ENCODE results near the gene ALKBH7. TPM values are rescaled to one million over a fixed set of nuclear protein-coding genes. Genes with fewer than 3 reads are reported as not detected.

ALKBH7 gene
- total RNA-seq, 1 donor from 2014 or later: 58.4 TPM

DNA sequence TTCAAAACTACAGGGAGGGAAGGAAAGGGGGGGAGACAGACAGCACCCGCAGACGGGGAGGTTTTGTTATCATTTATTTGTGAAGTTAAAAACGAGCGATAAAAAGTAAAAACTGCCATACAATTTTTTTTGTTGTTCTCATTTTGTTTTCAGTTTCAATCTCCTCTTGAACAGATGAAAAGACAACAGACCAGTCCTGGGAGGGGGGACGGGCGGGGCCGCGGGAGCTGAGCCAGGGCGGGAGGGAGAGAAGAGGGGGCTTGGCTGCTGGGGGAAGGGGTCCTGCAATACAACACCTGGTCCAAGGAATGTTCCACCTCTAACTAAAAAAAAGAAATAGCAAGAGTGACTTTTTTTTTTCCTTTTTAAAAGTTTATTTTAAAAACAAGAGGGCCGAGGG, 40.7 kb downstream of the ALKBH7 start:
- DNase-seq (ENCODE audit: low read depth): no peak
- no peak overlapping the region for H3K4me2 ChIP-seq (ENCODE audit: low read length)
- Mint-ChIP-seq H3K4me3 (ENCODE audit: unreplicated experiment) (no peak overlapping the region), H3K27me3 (ENCODE audit: low read depth, unreplicated experiment) (no peaks in the 10 kb centered on the region), H3K36me3 (ENCODE audit: low read depth, unreplicated experiment) (no peaks in the 10 kb centered on the region), H3K9me3 (ENCODE audit: unreplicated experiment) (no peaks in the 10 kb centered on the region), H3K4me1 (ENCODE audit: low read depth, unreplicated experiment) (no peaks in the 10 kb centered on the region), H3K27ac (ENCODE audit: unreplicated experiment) (no peak overlapping the region)
- peaks cover 6% of the 10 kb centered on the region for H3K79me2 ChIP-seq (ENCODE audit: insufficient read depth, low read length)
- peaks cover 21% of the 10 kb centered on the region for H4K20me1 ChIP-seq (ENCODE audit: insufficient read depth, low read length)
- no peaks in the 10 kb centered on the region for H3K27me3 ChIP-seq (ENCODE audit: insufficient read depth, low read length)
- no peak overlapping the region for H3K27ac ChIP-seq (ENCODE audit: low read depth, low read length)
- H3K4me1 ChIP-seq (ENCODE audit: insufficient read depth, low read length): no peaks in the 10 kb centered on the region
- H2AFZ ChIP-seq (ENCODE audit: low read depth, low read length): no peak overlapping the region
- H3K9ac ChIP-seq (ENCODE audit: low read length): no peak overlapping the region
- FAIRE-seq: no peak
- no peaks in the 10 kb centered on the region for H3K9me3 ChIP-seq (ENCODE audit: insufficient read depth, low read depth, low read length)
- no peak overlapping the region for H3K4me3 ChIP-seq (ENCODE audit: insufficient read depth, low read depth, low read length)
- TF ChIP-seq, protein P1, sequence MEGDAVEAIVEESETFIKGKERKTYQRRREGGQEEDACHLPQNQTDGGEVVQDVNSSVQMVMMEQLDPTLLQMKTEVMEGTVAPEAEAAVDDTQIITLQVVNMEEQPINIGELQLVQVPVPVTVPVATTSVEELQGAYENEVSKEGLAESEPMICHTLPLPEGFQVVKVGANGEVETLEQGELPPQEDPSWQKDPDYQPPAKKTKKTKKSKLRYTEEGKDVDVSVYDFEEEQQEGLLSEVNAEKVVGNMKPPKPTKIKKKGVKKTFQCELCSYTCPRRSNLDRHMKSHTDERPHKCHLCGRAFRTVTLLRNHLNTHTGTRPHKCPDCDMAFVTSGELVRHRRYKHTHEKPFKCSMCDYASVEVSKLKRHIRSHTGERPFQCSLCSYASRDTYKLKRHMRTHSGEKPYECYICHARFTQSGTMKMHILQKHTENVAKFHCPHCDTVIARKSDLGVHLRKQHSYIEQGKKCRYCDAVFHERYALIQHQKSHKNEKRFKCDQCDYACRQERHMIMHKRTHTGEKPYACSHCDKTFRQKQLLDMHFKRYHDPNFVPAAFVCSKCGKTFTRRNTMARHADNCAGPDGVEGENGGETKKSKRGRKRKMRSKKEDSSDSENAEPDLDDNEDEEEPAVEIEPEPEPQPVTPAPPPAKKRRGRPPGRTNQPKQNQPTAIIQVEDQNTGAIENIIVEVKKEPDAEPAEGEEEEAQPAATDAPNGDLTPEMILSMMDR (IDR thresholded peaks at IDR 0.05; ENCODE audit: insufficient read depth, low read depth, low read length): no peak
- no peak for TF ChIP-seq EZH2 (IDR thresholded peaks at IDR 0.05; ENCODE audit: insufficient read depth, low read length)
- peaks cover 3% of the 10 kb centered on the region for H3K36me3 ChIP-seq (ENCODE audit: insufficient read depth, low read length)

DNA sequence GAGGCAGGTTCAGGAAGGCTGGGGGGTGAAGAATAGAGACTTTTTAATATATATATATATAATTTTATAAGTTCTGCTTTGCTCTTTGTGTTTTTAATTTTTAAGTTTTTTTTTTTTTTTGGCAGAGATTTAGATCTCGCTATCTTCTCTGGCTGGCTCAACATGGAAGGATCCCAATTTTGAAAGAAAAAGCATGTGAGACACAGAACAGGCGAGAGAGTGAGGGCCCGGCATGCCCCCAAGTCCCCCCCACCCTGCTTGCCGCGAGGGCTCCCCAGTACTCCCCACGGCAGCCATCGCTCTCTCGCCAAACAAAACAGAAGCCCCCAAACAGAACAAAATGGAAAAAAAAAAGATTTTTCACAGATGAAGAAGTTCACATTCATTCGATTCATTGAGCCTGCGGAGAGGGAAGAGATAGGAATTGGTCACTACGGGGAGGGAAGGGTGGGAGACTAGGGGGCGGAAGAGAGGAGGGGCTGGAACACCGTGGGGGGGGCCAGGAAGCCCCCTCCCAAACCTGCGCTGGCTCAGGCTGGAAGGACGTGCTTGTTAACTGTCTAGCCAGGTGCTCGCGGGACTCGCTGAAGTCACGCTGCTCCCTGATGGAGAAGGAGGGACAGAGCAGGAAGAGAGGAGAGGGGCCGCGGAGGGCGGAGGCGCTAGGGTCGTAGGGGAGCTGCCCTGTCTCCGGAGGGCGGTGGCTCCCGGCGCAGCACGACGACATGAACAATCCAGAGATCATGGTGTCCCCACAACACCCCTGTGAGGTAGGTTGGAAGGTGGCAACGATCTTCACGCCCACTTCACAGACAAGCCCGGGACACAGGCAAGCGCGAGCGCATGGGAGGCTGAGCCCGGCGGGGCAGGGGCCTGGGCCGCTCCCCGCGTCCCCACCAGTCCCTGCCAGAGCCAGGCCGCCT, 41.4 kb downstream of the ALKBH7 start:
- no peak for FAIRE-seq
- Mint-ChIP-seq H3K4me3 (ENCODE audit: unreplicated experiment) (no peak overlapping the region), H3K27me3 (ENCODE audit: low read depth, unreplicated experiment) (no peaks in the 10 kb centered on the region), H3K9me3 (ENCODE audit: unreplicated experiment) (no peaks in the 10 kb centered on the region), H3K36me3 (ENCODE audit: low read depth, unreplicated experiment) (no peaks in the 10 kb centered on the region), H3K27ac (ENCODE audit: unreplicated experiment) (no peak overlapping the region), H3K4me1 (ENCODE audit: low read depth, unreplicated experiment) (no peaks in the 10 kb centered on the region)
- H3K9ac ChIP-seq (ENCODE audit: low read length): no peak overlapping the region
- H4K20me1 ChIP-seq (ENCODE audit: insufficient read depth, low read length): peaks cover 28% of the 10 kb centered on the region
- H3K4me3 ChIP-seq (ENCODE audit: insufficient read depth, low read depth, low read length): no peak overlapping the region
- H3K4me1 ChIP-seq (ENCODE audit: insufficient read depth, low read length): no peaks in the 10 kb centered on the region
- H3K9me3 ChIP-seq (ENCODE audit: insufficient read depth, low read depth, low read length): no peaks in the 10 kb centered on the region
- no peak overlapping the region for H2AFZ ChIP-seq (ENCODE audit: low read depth, low read length)
- peaks cover 13% of the 10 kb centered on the region for H3K79me2 ChIP-seq (ENCODE audit: insufficient read depth, low read length)
- H3K36me3 ChIP-seq (ENCODE audit: insufficient read depth, low read length): peaks cover 4% of the 10 kb centered on the region
- H3K4me2 ChIP-seq (ENCODE audit: low read length): no peak overlapping the region
- TF ChIP-seq, protein P1 (IDR thresholded peaks at IDR 0.05; ENCODE audit: insufficient read depth, low read depth, low read length): no peak
- no peak for TF ChIP-seq EZH2 (IDR thresholded peaks at IDR 0.05; ENCODE audit: insufficient read depth, low read length)
- H3K27me3 ChIP-seq (ENCODE audit: insufficient read depth, low read length): no peaks in the 10 kb centered on the region
- no peak overlapping the region for H3K27ac ChIP-seq (ENCODE audit: low read depth, low read length)
- no peak for DNase-seq (ENCODE audit: low read depth)

Measured in astrocyte (in vitro differentiated cells and primary cell).